HEK293 (cell line): ENCODE measurements around the gene TMCC2.

Experiments used
- GLI4 ChIP-seq: fragments of 450-650 bp; formaldehyde crosslinking; IDR thresholded peaks from 2 replicates; pipeline ENCODE4 v1.5.1; 2016; ENCODE audit warnings: missing biosample characterization, missing genetic modification characterization
- KLF10 ChIP-seq: fragments of 450-650 bp; IDR thresholded peaks from 2 replicates; pipeline ENCODE4 v1.5.1; 2018; ENCODE audit warnings: missing biosample characterization, mild to moderate bottlenecking, missing genetic modification characterization
- KLF16 ChIP-seq: fragments of 450-650 bp; formaldehyde crosslinking; IDR thresholded peaks from 2 replicates; pipeline ENCODE4 v1.5.1; 2017; ENCODE audit warnings: missing biosample characterization, missing genetic modification characterization
- ZBTB8A ChIP-seq: fragments of 450-650 bp; formaldehyde crosslinking; IDR thresholded peaks from 2 replicates; pipeline ENCODE4 v1.5.1; 2016; ENCODE audit warnings: missing biosample characterization, missing genetic modification characterization
- ZNF133 ChIP-seq: fragments of 450-650 bp; formaldehyde crosslinking; IDR thresholded peaks from 2 replicates; pipeline ENCODE4 v1.5.1; 2016; ENCODE audit warnings: missing biosample characterization, missing genetic modification characterization
- ZNF621 ChIP-seq: fragments of 450-650 bp; formaldehyde crosslinking; IDR thresholded peaks from 2 replicates; pipeline ENCODE4 v1.5.1; 2017; ENCODE audit warnings: missing biosample characterization, missing genetic modification characterization
- TF ChIP-seq, protein P1 (sequence below): fragments of 450-650 bp; formaldehyde crosslinking; IDR thresholded peaks from 2 replicates; pipeline ENCODE4 v1.5.1; 2016; ENCODE audit warnings: missing biosample characterization, missing genetic modification characterization
- TF ChIP-seq, protein P2 (sequence below): fragments of 450-650 bp; formaldehyde crosslinking; conservative IDR thresholded peaks from 2 replicates; pipeline ENCODE4 v1.5.1; 2016; ENCODE audit warnings: low read depth, missing biosample characterization, missing genetic modification characterization
- TF ChIP-seq, protein P3 (sequence below): fragments of 450-650 bp; formaldehyde crosslinking; IDR thresholded peaks from 2 replicates; pipeline ENCODE4 v1.5.1; 2016; ENCODE audit warnings: missing biosample characterization, missing genetic modification characterization
- TF ChIP-seq, protein P4 (sequence below): fragments of 450-650 bp; formaldehyde crosslinking; IDR thresholded peaks from 2 replicates; pipeline ENCODE4 v1.5.1; 2016; ENCODE audit warnings: missing biosample characterization, missing genetic modification characterization

DNA sequence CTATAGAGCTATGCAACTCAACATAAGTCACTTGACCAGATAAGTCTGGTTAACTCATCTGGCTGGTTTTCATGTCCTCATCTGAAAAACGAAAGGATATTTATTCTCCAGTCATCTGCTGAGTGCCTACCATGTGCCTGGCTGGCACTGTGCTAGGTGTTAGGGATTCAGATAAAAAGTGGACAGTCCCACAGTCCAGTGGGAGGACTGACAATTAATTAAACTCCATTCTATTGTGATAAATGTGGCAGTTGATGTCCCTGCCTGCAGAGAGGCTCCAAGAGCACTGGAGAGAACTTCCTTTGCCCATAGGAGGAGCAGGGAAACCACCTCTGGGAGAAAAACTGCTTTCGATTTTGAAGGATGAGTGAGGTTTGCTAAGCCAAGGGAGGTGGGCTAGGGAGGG, 88.4 kb downstream of the TMCC2 start:
- TF ChIP-seq, protein P1, sequence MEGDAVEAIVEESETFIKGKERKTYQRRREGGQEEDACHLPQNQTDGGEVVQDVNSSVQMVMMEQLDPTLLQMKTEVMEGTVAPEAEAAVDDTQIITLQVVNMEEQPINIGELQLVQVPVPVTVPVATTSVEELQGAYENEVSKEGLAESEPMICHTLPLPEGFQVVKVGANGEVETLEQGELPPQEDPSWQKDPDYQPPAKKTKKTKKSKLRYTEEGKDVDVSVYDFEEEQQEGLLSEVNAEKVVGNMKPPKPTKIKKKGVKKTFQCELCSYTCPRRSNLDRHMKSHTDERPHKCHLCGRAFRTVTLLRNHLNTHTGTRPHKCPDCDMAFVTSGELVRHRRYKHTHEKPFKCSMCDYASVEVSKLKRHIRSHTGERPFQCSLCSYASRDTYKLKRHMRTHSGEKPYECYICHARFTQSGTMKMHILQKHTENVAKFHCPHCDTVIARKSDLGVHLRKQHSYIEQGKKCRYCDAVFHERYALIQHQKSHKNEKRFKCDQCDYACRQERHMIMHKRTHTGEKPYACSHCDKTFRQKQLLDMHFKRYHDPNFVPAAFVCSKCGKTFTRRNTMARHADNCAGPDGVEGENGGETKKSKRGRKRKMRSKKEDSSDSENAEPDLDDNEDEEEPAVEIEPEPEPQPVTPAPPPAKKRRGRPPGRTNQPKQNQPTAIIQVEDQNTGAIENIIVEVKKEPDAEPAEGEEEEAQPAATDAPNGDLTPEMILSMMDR (tag by site-specific recombination): no peak
- TF ChIP-seq, protein P2, sequence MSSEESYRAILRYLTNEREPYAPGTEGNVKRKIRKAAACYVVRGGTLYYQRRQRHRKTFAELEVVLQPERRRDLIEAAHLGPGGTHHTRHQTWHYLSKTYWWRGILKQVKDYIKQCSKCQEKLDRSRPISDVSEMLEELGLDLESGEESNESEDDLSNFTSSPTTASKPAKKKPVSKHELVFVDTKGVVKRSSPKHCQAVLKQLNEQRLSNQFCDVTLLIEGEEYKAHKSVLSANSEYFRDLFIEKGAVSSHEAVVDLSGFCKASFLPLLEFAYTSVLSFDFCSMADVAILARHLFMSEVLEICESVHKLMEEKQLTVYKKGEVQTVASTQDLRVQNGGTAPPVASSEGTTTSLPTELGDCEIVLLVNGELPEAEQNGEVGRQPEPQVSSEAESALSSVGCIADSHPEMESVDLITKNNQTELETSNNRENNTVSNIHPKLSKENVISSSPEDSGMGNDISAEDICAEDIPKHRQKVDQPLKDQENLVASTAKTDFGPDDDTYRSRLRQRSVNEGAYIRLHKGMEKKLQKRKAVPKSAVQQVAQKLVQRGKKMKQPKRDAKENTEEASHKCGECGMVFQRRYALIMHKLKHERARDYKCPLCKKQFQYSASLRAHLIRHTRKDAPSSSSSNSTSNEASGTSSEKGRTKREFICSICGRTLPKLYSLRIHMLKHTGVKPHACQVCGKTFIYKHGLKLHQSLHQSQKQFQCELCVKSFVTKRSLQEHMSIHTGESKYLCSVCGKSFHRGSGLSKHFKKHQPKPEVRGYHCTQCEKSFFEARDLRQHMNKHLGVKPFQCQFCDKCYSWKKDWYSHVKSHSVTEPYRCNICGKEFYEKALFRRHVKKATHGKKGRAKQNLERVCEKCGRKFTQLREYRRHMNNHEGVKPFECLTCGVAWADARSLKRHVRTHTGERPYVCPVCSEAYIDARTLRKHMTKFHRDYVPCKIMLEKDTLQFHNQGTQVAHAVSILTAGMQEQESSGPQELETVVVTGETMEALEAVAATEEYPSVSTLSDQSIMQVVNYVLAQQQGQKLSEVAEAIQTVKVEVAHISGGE (tag by site-specific recombination): no peak
- TF ChIP-seq KLF16 (no peak), ZBTB8A (tag by site-specific recombination) (no peak), ZNF133 (tag by site-specific recombination) (no peak), GLI4 (no peak), KLF10 (tag by site-specific recombination) (no peak), ZNF621 (tag by site-specific recombination) (no peak)
- TF ChIP-seq, protein P3, sequence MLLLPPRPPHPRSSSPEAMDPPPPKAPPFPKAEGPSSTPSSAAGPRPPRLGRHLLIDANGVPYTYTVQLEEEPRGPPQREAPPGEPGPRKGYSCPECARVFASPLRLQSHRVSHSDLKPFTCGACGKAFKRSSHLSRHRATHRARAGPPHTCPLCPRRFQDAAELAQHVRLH (tag by site-specific recombination): no peak
- TF ChIP-seq, protein P4, sequence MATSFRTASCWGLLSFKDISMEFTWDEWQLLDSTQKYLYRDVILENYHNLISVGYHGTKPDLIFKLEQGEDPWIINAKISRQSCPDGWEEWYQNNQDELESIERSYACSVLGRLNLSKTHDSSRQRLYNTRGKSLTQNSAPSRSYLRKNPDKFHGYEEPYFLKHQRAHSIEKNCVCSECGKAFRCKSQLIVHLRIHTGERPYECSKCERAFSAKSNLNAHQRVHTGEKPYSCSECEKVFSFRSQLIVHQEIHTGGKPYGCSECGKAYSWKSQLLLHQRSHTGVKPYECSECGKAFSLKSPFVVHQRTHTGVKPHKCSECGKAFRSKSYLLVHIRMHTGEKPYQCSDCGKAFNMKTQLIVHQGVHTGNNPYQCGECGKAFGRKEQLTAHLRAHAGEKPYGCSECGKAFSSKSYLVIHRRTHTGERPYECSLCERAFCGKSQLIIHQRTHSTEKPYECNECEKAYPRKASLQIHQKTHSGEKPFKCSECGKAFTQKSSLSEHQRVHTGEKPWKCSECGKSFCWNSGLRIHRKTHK: no peak
